Endometrial microvascular endothelial cells (primary cell): ENCODE measurements around the gene PABPC4L. TPM values are rescaled to one million over a fixed set of nuclear protein-coding genes. Genes with fewer than 3 reads are reported as not detected.
"Not testable (repeated sequence)": the region's sequence is repeated elsewhere in the genome, so short reads cannot be mapped to it uniquely, and the experiment has no call there.

ENCODE experiments used
- in situ Hi-C: cut with HindIII; loops from 2 replicates; pipeline ENCODE4 v1.10.0; 2017; ENCODE audit warnings: low sequenced_read_pairs, low pct_unique_long_range_greater_than_20kb; ENCODE audit errors: inconsistent ontology term
- total RNA-seq: library from RNA; depleted of rRNA; stranded (reverse); fragments of >200 nt; gene quantifications from one replicate; pipeline ENCODE4 v1.2.3, GENCODE V29; 2015; ENCODE audit errors: inconsistent ontology term

The PABPC4L gene
- total RNA-seq: 0.46 TPM

DNA sequence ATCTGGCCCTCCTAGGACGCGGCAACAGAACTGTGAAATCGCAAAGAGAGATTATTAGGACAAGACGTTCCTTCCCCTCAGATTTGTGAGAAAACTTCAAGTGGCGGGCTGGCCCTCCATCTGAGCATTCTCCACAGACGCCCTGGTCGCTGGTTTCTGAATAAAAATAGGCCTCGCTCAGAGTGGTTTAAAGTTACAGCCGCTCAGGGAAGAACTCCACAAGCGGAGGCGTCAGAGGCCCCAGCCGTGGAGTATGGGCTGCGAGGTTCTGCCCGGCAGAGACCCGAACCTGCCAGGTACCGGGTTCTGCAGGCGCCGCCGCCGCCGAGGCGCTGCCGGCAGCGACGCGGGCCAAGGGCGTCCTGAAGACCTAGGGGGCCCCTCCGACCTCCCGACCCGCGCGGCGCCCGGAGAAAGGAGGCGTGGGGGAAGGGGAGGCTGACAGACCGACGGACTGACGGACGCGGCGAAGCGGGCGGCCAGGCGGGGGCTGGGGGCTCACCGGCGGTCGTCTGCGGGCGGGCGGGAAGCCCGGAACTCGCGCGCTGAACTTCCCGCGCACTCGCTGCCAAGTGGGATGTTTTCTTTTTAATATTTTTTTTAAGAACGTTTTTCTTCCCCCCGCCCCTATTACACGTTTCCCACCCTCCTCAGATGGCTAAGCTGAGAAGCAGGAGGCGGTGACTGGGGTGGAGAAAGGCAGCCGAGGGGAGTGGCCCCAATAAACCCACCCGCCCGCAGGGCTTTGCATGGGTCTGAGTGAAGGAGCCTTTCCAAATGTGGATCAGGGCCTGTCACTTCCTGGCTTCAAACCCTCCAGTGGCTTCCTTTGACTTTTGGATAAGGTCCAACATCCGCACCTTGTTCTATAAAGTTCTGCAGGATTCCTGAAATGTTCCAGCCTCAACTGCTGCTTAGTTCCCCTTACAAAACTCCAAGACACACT, at the start of gene PABPC4L:
Gene PABPC4L (minus strand): TSS at position 574 of the 946 bp plus-strand sequence. CDS start 770 bp downstream, outside the sequence.
- in situ Hi-C loops: no loop called here

DNA sequence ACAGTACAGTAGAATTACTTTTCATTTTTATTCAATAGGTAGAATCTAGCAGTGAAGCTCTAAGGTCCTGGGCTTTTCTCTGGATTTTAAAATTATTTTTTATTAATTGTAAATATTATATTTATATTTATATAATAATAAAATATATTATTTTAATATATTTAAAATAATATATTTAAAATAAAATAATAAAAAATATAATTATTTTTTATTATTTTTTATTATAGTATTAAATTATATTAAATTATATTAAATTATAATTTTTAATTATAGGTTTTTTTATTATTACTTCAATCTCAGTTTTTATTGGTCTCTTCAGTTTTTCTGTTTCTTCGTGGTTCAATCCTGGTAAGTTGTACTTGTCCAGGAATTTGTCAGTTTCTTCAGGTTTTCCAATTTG, 49.7 kb upstream of the PABPC4L start:
- in situ Hi-C loops: no loop called here

DNA sequence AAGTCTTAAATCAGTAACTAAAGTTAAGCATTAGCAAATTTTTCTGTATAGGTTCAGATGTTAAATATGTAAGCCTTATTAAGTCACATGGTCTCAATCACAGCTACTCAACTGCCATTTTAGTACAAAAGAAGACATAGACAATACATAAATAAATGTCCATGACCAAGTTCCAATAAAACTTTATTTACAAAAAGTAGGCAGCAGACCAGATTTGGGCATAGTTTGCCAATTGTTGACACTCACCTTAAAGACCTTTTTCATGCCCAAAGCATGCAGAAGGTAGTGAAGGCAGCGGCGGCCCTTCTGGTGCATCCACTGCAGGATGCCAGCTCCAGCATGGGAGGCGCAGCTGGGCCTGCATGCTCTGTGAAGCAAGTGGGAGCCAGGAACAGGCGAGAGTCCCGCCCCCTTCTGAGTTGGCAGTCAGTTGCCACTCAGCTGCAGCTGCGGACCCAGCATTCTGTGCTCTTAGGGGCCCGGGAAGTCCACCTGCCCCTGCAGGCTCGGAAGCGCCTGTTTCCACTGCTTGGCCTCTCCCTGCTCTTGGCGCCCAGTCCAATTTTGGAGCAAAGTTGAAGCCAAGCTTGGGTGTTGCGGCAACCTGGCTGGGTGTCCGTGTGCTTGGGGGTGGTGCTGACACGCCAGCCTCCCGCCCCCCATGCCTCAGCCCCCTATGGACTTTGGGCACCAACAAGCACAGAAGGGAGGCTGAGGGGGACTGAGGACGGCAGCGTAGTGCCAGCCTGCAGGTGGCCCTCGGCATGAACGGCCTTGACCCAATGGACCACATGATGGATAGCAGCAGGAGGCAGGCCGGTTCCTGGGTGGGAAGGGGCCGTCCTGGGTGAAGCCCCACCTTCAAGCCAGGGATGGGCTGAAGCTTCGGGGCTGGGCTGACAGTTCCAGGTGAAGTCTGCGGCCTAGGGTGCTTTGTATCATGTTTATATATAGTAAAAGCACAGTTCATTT, 42.4 kb upstream of the PABPC4L start:
- in situ Hi-C loops: no loop called here

DNA sequence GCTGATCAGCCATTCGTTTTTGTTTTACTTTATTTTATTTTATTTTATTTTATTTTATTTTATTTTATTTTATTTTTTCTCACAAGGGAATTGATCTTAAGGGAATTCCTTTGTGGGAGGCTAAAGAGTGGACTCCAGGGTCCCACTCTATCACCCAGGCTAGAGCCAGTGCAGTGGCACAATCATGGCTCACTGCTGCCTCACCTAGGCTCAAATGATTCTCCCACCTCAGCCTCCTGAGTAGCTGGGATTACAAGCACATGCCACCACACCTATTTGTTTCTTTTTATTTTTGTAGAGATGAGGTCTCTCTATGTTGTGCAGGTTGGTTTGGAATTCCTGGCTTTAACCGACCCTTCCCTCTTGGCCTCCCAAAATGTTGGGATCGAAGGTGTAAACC, 17.5 kb upstream of the PABPC4L start:
- in situ Hi-C loops: no loop called here

DNA sequence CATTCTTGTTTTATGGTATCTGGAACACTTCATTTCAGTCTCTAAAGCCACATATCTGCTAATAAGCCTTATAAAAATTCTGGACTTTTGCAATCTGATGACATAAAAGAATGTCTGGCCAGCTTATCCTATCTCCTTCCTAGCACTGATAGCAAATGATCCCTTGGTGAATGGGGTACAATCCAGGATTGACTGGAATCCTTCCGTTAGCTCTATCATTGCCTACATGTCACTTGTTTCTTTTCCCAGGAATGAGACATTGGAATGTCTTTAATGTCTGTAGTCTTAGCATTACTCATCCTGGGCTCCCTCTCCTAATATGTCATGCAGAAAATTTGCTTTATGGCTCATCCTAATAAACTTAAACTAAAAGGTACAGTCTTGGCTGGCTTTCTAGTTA, 14.8 kb upstream of the PABPC4L start:
- in situ Hi-C loops: no loop called here

DNA sequence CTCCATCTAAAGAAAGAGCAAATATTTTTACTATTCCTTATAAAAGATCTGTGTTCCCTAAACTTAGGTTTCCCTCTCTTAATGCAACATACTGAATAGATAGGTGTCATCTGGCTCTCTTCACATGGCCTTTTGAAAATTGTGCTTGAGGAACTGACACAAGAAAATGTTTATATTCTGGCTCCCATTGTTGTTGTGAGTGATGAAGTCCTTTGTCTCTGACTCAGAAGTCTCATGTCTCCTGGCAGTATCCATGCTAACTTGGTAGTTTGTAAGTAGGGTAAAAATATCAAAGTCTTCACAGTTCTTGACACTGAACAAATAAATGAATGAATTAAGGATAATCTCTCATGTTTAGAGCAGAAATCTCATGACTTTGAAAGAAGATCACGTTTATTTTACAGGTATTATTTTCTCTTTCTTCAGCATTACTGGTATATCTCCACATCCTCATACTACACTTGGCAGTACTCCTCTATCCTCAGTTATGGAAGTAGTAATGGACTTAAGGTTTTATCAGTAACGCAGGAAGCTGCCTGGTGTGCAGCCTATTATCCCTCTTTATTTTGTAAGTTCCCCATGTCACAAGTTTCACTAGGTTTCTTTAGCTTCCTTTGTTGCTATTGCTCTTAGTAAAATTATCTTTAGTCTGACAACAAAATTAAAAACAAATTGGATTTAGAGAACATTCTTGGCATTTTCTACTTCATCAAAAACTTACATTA, 14.2 kb upstream of the PABPC4L start:
- in situ Hi-C loops: no loop called here

DNA sequence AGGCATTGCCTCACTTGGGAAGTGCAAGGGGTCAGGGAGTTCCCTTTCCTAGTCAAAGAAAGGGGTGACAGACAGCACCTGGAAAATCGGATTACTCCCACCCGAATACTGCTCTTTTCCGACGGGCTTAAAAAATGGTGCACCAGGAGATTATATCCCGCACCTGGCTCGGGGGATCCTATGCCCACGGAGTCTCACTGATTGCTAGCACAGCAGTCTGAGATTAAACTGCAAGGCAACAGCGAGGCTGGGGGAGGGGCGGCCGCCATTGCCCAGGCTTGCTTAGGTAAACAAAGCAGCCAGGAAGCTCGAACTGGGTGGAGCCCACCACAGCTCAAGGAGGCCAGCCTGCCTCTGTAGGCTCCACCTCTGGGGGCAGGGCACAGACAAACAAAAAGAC, 6.4 kb upstream of the PABPC4L start:
- in situ Hi-C loops: not testable (repeated sequence)

DNA sequence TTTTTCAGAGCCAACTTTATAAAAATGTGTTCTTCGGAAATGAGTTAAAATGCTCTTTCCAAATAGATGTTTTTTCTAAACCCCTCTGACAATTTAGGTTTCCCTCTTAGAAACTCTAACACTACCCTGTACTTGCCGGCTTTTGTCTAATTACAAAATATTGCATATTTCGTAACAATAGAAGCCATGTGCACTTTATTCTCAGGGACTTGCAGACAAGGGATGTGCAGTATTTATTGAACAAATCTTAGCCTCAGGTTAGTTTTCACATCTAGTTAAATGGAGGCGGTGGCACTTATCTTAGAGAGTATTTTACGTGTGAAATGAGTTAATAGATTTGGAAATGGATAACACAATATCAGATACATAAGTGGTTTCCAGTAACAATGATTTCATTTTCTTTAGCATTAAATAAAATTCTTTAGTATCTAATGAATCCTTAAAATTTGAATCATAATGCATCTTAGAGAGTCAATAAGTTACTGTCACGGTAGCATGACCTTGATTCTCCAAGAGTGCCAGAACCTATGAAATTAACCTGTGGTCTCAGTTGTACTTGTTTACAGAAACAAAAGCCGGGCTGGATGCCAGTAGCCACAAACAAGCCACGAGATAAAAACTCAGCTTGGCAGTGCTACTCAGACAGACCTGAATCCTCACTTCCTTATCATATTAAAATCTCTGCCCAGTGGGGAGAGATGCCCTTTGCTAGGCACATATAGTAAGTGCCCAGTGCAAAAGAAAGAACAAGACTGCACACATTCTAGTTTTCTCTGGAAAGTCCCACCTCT, 772 bp upstream of the PABPC4L start:
- in situ Hi-C loops: no loop called here

DNA sequence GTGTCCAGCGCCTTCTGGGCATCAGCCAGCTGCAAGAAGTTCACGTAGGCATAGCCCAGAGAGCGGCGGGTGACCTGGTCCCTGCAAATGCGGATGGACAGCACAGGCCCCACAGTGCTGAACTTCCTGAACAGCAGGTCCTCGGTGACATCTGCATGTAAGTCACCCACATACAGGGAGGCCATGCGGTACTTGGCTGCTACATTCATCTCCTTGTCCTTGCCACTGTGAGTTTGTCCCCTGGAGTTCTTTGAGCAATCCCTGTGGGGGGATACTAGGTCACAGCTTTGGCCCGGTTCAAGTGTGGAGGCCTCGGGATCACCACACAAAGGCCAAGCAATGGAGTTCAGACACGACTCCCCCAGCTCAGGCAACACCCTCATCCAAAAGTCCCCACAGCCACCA, 776 bp downstream of the PABPC4L start:
- in situ Hi-C loops: no loop called here

DNA sequence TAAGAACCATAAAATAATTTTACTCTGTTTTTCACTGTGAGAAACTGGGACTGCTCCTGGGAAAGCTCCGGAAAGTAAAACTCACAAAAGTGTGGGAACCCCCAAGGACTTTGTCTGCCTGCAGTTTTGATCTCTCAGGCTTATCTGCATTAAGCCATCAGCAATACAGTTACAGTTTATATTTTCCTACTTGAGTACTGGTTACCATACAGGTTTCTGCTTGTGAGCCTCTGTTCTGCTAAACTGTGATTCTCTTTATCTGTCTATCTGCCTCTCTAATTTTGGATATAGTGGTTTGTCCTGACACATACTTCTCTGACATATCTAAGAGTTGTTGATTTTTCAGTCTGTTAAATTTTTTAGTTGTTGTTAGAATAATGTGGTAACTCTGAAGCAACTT, 11.6 kb downstream of the PABPC4L start:
- in situ Hi-C loops: no loop called here

DNA sequence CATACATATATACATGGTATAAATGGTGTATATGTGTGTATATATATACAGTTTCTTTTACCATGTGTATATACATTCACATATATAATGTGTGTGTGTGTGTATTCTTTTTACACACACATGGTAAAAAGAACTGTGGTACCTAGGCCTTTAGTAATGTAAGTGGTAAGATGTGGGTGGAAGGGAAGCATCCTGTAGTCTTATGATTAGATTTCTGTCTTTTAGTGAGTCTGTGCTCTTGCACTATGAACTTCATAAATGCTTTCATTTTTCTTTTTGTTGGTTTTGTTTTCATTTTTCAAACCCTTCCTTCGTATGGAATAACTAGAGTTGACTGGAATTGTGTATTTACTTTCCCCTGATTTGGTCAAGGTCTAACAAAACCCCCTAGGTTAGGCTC, 12.1 kb downstream of the PABPC4L start:
- in situ Hi-C loops: no loop called here

DNA sequence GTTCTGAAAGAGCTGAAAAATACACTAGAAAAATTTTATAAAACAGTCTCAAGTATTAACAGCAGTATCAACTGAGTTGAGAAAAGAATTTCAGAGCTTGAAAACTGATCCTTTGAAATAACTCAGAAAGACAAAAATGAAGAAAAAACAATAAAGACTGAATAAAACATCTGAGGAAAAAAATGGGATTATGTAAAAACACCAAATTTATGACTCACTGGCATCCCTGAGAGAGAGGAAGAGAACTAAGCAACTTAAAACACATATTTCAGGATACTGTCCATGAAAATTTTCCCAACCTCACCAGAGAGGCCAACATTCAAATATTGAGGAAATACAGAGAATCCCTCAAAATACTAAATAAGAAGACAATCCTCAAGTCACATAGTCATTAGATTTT, 22.9 kb downstream of the PABPC4L start:
- in situ Hi-C loops: no loop called here

DNA sequence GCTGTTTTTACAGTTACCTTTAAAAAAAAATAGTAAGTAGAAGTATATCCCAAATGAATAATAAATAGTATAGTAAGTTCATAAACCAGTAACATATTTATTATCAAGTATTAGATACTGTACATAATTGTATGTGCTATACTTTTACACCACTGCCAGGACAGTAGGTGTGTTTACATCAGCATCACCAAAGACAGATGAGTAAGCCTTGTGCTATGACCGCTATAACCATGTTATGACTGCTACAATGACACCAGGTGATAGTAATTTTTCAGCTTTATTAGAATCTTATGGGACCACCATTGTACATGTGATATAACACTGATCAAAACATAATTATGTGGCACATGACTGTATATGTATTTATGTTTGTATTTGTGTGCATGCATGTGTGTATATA, 27.3 kb downstream of the PABPC4L start:
- in situ Hi-C loops: no loop called here

DNA sequence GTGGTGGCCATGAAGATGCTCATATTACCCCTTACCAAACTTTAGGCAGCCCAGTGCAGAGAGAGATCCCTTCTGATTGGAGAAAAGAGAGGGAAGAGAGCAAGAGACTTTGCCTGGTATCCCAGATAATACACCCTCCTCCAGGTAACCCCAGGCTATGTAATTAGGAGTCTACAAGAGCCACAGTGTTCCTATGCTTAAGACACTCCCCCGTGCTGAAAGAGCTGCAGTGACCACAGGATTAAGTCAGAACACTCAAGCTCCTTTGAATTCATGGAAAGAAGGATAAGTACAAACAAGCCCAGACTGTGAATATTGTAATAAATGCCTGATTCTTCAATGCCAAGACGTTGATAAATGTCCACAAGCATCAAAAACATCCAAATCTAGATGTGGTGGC, 41.4 kb downstream of the PABPC4L start:
- in situ Hi-C loops: no loop called here

DNA sequence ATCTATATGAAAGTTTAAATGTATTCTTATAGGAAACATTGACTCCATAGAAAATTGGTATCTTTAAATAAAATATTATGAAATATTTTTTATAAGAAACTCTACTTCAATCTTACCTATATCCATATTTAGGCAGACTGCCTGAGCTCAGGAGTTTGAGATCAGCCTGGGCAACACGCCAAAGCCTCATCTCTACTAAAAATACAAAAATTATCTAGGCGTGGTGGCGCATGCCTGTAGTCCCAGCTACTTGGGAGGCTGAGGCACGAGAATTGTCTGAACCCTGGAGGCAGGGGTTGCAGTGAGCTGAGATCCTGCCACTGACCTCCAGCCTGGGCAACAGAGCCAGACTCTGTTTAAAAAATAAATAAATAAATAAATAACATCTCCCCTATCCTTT, 47.5 kb downstream of the PABPC4L start:
- in situ Hi-C loops: no loop called here

DNA sequence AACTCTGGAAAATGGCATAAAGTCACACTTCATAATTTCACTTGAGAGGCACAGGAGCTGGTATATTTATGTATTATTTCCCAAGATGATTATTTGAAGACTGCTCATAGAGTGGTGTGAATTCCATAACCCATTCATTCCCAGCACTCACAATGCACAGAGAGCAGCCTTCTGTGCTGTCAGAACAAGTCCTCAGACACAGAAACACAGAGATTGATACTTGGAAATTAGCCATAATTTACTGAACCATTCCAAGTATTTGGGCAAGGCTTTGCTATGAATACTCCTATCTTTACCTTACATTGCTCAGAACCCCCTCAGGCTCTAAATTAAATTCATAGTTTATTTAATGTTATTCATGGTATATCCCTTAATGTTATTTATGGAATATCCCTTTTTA, 53.6 kb downstream of the PABPC4L start:
- in situ Hi-C loops: no loop called here
